ENCODE data around the gene IL24.
"Not testable (repeated sequence)": the region's sequence is repeated elsewhere in the genome, so short reads cannot be mapped to it uniquely, and the experiment has no call there.

GRCh38 chr1:206853696-206854095 lies 43.5 kb upstream of the IL24 start:
- not testable (repeated sequence) for TF ChIP-seq CTCF (conservative IDR thresholded peaks at IDR 0.05 in 1 of 2, IDR thresholded peaks at IDR 0.05 in 1 of 2; ENCODE audit: low read depth in 1 of 2, low read length in 2 of 2); EZH2 (IDR thresholded peaks at IDR 0.05; ENCODE audit: low read length, missing control alignments)
